ENCODE measurements around the gene DCAF7.

DCAF7 gene

DNA sequence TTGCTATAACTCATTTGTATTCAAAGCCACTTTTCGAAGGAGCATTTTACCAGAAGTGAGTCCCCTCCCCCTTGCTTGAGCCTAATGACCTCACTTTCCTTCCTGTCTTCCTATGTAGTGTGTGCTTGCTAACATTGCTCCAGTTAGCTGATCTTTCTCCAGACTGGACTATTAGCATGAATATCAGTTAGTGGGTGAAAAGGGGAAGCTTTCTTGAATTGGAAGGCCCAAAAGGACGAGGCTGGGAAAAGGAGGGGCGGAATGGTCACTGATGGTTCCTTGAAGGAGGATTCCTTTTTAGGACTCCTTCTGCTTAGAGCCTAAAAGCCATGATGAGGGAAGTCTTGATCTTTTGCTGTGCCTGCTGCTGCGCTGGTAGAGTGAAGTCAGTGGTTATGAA, 83.9 kb downstream of the DCAF7 start:
- DNase-seq = no peak

- DNase-seq = no peak
Observed at GRCh38 chr17:63634816-63635215, 84.5 kb downstream of the DCAF7 start.

DNA sequence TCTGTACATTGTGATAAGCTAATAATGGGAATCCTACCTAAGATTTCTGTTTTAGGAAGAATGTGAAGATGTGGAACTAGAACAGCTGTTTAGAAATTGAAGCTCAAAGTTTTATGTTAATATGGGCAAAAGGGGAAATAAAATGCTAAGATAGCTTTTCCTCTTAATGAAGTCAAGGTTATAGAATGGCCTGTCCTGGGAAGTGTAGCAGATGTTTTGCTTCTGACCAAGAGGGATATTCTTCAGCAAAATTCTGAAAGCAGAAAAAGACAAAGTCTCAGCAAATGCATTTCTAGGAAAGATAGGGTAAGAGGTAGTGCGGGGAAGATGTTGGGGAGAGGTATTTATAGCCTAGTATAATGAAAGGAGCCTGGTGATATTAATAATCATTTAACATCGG, 85.0 kb downstream of the DCAF7 start:
- DNase-seq = no peak

GRCh38 chr17:63635787-63636186, 85.5 kb downstream of the DCAF7 start:
- DNase-seq = no peak

GRCh38 chr17:63639125-63639524, 88.8 kb downstream of the DCAF7 start:
- no peak for DNase-seq

GRCh38 chr17:63640038-63640437, 89.8 kb downstream of the DCAF7 start:
- DNase-seq = no peak

DNA sequence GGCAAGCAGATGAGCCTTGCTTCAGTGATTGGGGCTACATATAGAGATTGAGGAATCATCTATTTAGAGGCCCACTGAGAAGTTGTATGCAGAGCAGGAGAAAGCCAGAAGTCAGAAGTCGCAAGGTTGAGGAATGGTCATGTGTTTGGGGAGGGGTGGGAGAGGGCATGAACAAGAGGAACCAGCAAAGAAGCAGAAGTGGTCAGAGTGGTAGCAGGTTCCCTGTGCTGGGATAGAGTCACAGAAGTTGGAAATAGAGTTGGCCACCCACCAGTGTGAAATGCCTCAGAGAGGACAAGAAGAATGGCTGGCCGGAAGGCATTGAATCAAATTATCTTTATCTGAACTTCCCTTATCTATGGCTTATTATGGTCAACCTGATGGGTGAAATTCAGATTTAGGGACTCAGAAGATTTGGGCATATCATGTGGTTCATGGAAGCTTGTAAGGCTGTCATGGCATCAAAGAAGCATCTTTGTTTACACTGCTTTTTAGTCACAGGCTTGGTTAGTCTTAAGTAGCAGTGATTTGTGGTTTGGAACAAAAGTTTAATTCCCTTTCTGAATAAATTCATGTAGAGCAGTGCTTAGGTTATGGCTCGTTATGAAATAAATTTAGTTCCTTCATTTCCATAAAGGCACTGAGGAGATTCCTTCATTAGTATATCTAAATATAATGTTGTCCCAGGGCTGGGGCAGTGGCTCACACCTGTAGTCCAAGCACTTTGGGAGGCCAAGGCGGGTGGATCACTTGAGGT, 91.6 kb downstream of the DCAF7 start:
- no peak for DNase-seq

All from NCI-H1048 (cell line).